GM12891 (cell line): ENCODE data around the gene CD200R1.

Source experiments
- PAX5 ChIP-seq: IDR thresholded peaks from 2 replicates; pipeline ENCODE4 v1.6.1; 2011; ENCODE audit warnings: low read length, moderate library complexity, mild to moderate bottlenecking; ENCODE audit not compliant: insufficient read depth, severe bottlenecking
- POLR2A ChIP-seq: IDR thresholded peaks from 2 replicates; pipeline ENCODE4 v1.6.1; 2011; ENCODE audit warnings: low read depth, low read length, control low read depth
- POLR2AphosphoS5 ChIP-seq: IDR thresholded peaks from 2 replicates; pipeline ENCODE4 v1.6.1; 2011; ENCODE audit warnings: low read depth, low read length, control low read depth
- POU2F2 ChIP-seq: IDR thresholded peaks from 2 replicates; pipeline ENCODE4 v1.6.1; 2011; ENCODE audit warnings: low read depth, mild to moderate bottlenecking, control low read depth, low read length, moderate library complexity
- SPI1 ChIP-seq: IDR thresholded peaks from 2 replicates; pipeline ENCODE4 v1.6.1; 2011; ENCODE audit warnings: low read depth, low read length, control low read depth
- TAF1 ChIP-seq: IDR thresholded peaks from 2 replicates; pipeline ENCODE4 v1.6.1; 2011; ENCODE audit warnings: low read depth, low read length, control low read depth

DNA sequence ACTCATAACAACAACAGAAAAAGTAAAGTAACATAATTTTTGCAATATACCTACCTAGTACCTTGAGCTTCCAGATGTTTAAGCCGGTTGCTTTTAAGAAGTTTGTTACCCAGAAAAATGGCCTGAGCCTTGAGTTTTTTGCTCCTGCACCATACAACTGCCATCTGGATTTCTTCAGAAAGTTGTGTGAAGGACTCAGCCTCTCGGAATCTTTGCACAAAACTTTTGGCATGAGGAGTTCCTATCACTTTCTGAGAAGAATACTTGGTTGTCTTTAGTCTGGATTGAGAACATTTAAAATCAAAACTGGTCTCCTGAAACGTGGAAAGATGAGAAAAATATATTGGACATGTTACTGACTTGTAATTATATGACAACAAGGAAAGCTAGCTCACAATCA, 33.2 kb upstream of the CD200R1 start:
- no peak for TF ChIP-seq POLR2AphosphoS5
- TF ChIP-seq TAF1, result no peak
- no peak for TF ChIP-seq POLR2A
- no peak for TF ChIP-seq SPI1
- TF ChIP-seq PAX5, result no peak
- no peak for TF ChIP-seq POU2F2
